Thoracic aorta (tissue), 2 donors: ENCODE measurements around the gene AATK. TPM values are rescaled to one million over a fixed set of nuclear protein-coding genes. Genes with fewer than 3 reads are reported as not detected.

Experiments used
- ATAC-seq: fragments of 150-250 bp; one replicate; pipeline ENCODE4 v1.8.0; 2017; ENCODE audit warnings: low read depth; ENCODE audit not compliant: insufficient number of reproducible peaks, low FRiP score
- DNase-seq: peaks from one replicate; pipeline ENCODE4 v3.0.0-alpha.2; 2020; ENCODE audit warnings: low spot score
- H3K27ac ChIP-seq, 2 donors: fragments of 200-600 bp; sonication (generic); 1 replicate in 1 of 2; 2 replicates in 1 of 2; pipeline ENCODE4 v1.5.1; 2016; ENCODE audit warnings: mild to moderate bottlenecking in 2 of 2, moderate library complexity in 2 of 2
- H3K27me3 ChIP-seq: fragments of 200-600 bp; sonication (generic); replicated peaks from 2 replicates; pipeline ENCODE4 v1.6.0; 2016; ENCODE audit warnings: mild to moderate bottlenecking; ENCODE audit not compliant: insufficient read depth
- H3K36me3 ChIP-seq: fragments of 200-600 bp; sonication (generic); one replicate; pipeline ENCODE4 v1.5.1; 2016
- H3K4me1 ChIP-seq, 2 donors: fragments of 200-600 bp; sonication (generic); 1 replicate in 1 of 2; 2 replicates in 1 of 2; pipeline versions ENCODE4 v1.5.1 to v1.6.0; 2016; ENCODE audit warnings: low read depth in 2 of 2, mild to moderate bottlenecking in 1 of 2; ENCODE audit not compliant: control insufficient read depth in 1 of 2
- H3K4me3 ChIP-seq: fragments of 200-600 bp; sonication (generic); 2 replicates; pipeline ENCODE4 v1.5.1; 2016; ENCODE audit warnings: mild to moderate bottlenecking
- H3K9me3 ChIP-seq: fragments of 200-600 bp; sonication (generic); 2 replicates; pipeline ENCODE4 v1.5.1; 2016
- total RNA-seq, 2 donors: library from RNA; depleted of rRNA; stranded (reverse); fragments of >200 nt; gene quantifications; one replicate each; pipeline versions ENCODE4 v1.1.0 to v1.2.3, GENCODE V29; 2016
- TF ChIP-seq, protein P1 (sequence below): fragments of 200-600 bp; sonication (generic); IDR thresholded peaks from one replicate; pipeline ENCODE4 v1.5.1; 2019; ENCODE audit warnings: antibody characterized with exemption

AATK gene, protein sequence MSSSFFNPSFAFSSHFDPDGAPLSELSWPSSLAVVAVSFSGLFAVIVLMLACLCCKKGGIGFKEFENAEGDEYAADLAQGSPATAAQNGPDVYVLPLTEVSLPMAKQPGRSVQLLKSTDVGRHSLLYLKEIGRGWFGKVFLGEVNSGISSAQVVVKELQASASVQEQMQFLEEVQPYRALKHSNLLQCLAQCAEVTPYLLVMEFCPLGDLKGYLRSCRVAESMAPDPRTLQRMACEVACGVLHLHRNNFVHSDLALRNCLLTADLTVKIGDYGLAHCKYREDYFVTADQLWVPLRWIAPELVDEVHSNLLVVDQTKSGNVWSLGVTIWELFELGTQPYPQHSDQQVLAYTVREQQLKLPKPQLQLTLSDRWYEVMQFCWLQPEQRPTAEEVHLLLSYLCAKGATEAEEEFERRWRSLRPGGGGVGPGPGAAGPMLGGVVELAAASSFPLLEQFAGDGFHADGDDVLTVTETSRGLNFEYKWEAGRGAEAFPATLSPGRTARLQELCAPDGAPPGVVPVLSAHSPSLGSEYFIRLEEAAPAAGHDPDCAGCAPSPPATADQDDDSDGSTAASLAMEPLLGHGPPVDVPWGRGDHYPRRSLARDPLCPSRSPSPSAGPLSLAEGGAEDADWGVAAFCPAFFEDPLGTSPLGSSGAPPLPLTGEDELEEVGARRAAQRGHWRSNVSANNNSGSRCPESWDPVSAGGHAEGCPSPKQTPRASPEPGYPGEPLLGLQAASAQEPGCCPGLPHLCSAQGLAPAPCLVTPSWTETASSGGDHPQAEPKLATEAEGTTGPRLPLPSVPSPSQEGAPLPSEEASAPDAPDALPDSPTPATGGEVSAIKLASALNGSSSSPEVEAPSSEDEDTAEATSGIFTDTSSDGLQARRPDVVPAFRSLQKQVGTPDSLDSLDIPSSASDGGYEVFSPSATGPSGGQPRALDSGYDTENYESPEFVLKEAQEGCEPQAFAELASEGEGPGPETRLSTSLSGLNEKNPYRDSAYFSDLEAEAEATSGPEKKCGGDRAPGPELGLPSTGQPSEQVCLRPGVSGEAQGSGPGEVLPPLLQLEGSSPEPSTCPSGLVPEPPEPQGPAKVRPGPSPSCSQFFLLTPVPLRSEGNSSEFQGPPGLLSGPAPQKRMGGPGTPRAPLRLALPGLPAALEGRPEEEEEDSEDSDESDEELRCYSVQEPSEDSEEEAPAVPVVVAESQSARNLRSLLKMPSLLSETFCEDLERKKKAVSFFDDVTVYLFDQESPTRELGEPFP (N-terminal part only)
- total RNA-seq, result 10 to 100 TPM in 1 of 2 donors, 1 to 10 TPM in 1; 6.1 to 19.8 TPM

DNA sequence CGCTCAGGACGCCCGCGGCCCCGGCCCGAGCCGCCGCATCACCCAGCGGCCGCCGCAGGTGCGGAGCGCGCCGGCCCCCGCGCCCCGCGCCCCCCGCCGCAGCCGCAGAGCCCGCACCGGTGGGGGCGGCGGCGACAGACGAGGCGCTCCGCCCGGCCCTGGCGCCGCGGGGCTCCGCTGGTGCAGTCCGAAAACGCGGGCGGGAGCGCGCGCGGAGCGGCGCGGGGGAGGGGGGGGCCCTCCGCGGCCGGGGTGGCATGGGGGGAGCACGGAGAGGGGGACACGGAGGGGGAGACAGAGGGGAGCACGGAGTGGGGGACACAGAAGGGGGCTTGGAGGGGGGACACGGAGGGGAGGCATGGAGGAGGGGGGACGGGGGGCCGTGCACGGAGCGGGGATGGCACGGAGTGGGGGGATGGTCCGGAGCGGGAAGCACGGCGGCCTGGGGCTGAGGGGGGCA, at the start of gene AATK:
Gene AATK (minus strand): TSS at position 189 of the 460 bp plus-strand sequence. CDS start 229 bp downstream, outside the sequence.
- no peaks in the 10 kb centered on the region for H3K27me3 ChIP-seq
- peak within 1 kb of the TSS; percentile 68 for H3K4me3 ChIP-seq
- TF ChIP-seq, protein P1, sequence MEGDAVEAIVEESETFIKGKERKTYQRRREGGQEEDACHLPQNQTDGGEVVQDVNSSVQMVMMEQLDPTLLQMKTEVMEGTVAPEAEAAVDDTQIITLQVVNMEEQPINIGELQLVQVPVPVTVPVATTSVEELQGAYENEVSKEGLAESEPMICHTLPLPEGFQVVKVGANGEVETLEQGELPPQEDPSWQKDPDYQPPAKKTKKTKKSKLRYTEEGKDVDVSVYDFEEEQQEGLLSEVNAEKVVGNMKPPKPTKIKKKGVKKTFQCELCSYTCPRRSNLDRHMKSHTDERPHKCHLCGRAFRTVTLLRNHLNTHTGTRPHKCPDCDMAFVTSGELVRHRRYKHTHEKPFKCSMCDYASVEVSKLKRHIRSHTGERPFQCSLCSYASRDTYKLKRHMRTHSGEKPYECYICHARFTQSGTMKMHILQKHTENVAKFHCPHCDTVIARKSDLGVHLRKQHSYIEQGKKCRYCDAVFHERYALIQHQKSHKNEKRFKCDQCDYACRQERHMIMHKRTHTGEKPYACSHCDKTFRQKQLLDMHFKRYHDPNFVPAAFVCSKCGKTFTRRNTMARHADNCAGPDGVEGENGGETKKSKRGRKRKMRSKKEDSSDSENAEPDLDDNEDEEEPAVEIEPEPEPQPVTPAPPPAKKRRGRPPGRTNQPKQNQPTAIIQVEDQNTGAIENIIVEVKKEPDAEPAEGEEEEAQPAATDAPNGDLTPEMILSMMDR, result no peak
- H3K4me1 ChIP-seq, result peaks cover 3 to 11% of the 10 kb centered on the region in 2 donors
- no peaks in the 10 kb centered on the region for H3K9me3 ChIP-seq
- DNase-seq (no peak), ATAC-seq (no peak)
- no peaks in the 10 kb centered on the region for H3K36me3 ChIP-seq
- no peak within 1 kb of the TSS for H3K27ac ChIP-seq

DNA sequence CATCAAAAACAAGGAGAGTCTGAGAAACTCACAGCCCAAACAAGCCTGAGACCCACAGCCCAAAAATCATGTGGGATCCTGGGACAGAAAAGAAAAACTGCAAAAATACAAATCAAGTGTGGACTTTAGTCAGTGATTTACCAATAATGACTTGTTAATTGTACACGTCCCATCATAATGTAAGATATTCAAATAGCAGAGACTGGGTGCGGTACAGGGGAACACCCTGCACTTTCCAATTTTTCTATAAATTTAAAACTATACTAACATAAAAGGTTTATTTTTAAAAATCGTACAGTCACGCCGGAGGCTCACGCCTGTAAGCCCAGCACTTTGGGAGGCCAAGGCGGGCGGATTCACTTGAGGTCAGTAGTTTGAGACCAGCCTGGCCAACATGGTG, 48.0 kb upstream of the AATK start:
- H3K9me3 ChIP-seq, result no peaks in the 10 kb centered on the region
- H3K4me1 ChIP-seq, result peaks cover 0 to 16% of the 10 kb centered on the region in 2 donors
- H3K36me3 ChIP-seq, result no peaks in the 10 kb centered on the region

DNA sequence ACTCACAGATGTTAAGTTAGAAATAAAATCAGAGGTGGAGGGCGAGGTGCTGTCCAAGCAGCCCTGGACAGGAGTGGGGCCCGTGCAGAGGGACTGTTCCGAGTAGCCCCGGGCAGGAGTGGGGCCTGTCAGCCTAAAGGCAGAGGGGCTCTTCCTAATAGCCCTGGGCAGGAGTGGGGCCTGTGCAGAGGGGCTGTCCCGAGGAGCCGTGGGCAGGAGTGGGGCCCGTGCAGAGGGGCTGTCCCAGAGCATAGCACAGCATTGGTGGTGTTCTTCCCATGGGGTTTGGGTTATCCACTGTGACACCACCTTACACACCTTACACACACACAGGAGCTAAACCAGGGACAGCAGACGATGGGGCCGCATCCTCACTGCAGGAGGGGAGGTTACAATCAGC, 46.3 kb upstream of the AATK start:
- DNase-seq (no peak), ATAC-seq (no peak)
- H3K4me1 ChIP-seq, result peaks cover 0 to 16% of the 10 kb centered on the region in 2 donors
- H3K27me3 ChIP-seq, result no peaks in the 10 kb centered on the region
- H3K36me3 ChIP-seq, result no peaks in the 10 kb centered on the region
- H3K9me3 ChIP-seq, result no peaks in the 10 kb centered on the region
- H3K27ac ChIP-seq, result no peak overlapping the region
- TF ChIP-seq, protein P1, result no peak
- no peak overlapping the region for H3K4me3 ChIP-seq

More for the DNA sequence above, 48.0 kb upstream of the AATK start:
- no peak overlapping the region for H3K27ac ChIP-seq
- TF ChIP-seq, protein P1, result no peak
- H3K4me3 ChIP-seq, result no peak overlapping the region
- H3K27me3 ChIP-seq, result no peaks in the 10 kb centered on the region
- ATAC-seq, result no peak
- DNase-seq, result no peak

DNA sequence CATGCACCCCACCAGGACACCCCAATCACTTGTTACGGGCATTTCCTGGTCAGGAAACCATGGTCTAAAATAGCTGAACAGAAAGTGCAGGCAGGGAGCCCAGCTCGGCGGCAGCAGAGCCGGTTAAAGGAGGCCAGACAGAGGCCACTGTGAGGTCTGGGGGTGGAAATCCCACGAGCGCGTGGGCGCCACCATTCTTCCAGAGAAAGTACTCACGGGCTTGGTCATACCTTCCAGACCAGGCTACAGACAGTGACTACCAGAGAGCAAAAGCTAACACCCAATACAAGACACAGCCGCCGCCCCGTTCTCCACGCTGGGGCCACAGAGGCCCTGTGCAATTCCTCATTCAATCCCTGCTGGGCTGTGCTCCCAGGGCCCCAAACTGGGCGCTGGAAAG, 44.8 kb upstream of the AATK start:
- Histone ChIP-seq H3K36me3 (no peaks in the 10 kb centered on the region), H3K4me1 (peaks cover 4 to 30% of the 10 kb centered on the region in 2 donors), H3K9me3 (no peaks in the 10 kb centered on the region), H3K27ac (peak overlapping the region; percentile 24 to 40), H3K27me3 (no peaks in the 10 kb centered on the region), H3K4me3 (peak overlapping the region; percentile 27)
- TF ChIP-seq, protein P1, result no peak
- ATAC-seq (no peak), DNase-seq (no peak)
